RWPE2 (cell line): ENCODE measurements around the gene PTPA.

Experiments
- ATAC-seq: fragments of 200-7000 bp; cut with Tn5 transposase; 3 replicates; pipeline ENCODE4 v1.9.1; 2021; ENCODE audit warnings: low read depth
- DNase-seq: peaks from one replicate; pipeline ENCODE4 v3.0.0-alpha.2; 2020; ENCODE audit warnings: low spot score
- H3K27ac ChIP-seq: fragments of 450-650 bp; 2 replicates; pipeline ENCODE4 v1.5.1; 2017; ENCODE audit warnings: mild to moderate bottlenecking; ENCODE audit not compliant: poor library complexity, severe bottlenecking
- H3K27me3 ChIP-seq: fragments of 250-450 bp; sonication (Bioruptor Pico); 2 replicates; pipeline ENCODE4 v1.5.1; 2021; ENCODE audit warnings: mild to moderate bottlenecking, moderate library complexity; ENCODE audit not compliant: insufficient read depth, poor library complexity, severe bottlenecking
- H3K36me3 ChIP-seq: fragments of 250-450 bp; sonication (Bioruptor Pico); 2 replicates; pipeline ENCODE4 v1.5.1; 2020; ENCODE audit warnings: low read depth, mild to moderate bottlenecking, moderate library complexity
- H3K4me1 ChIP-seq: fragments of 250-450 bp; sonication (Bioruptor Pico); 2 replicates; pipeline ENCODE4 v1.5.1; 2021; ENCODE audit warnings: mild to moderate bottlenecking, moderate library complexity; ENCODE audit not compliant: insufficient read depth, poor library complexity, severe bottlenecking
- H3K4me3 ChIP-seq: fragments of 250-450 bp; sonication (Bioruptor Pico); 2 replicates; pipeline ENCODE4 v1.5.1; 2021; ENCODE audit warnings: mild to moderate bottlenecking, moderate library complexity; ENCODE audit not compliant: severe bottlenecking
- H3K9me3 ChIP-seq: fragments of 250-450 bp; sonication (Bioruptor Pico); 2 replicates; pipeline ENCODE4 v1.5.1; 2021; ENCODE audit warnings: mild to moderate bottlenecking, moderate library complexity; ENCODE audit not compliant: severe bottlenecking
- TF ChIP-seq, protein P1 (sequence below): fragments of 450-650 bp; IDR thresholded peaks from one replicate; pipeline ENCODE4 v1.5.1; 2017; ENCODE audit warnings: mild to moderate bottlenecking, moderate library complexity; ENCODE audit not compliant: poor library complexity, severe bottlenecking

The PTPA gene

GRCh38 chr9:129068990-129069861 is 42.0 kb upstream of the PTPA start:
- Histone ChIP-seq H3K4me1 (no peaks in the 10 kb centered on the region), H3K9me3 (no peaks in the 10 kb centered on the region), H3K27me3 (no peaks in the 10 kb centered on the region), H3K4me3 (no peak overlapping the region), H3K27ac (no peak overlapping the region), H3K36me3 (peaks cover 13% of the 10 kb centered on the region)
- DNase-seq (no peak), ATAC-seq (no peak; the same call in 2 of the 3 replicates)
- TF ChIP-seq, protein P1, sequence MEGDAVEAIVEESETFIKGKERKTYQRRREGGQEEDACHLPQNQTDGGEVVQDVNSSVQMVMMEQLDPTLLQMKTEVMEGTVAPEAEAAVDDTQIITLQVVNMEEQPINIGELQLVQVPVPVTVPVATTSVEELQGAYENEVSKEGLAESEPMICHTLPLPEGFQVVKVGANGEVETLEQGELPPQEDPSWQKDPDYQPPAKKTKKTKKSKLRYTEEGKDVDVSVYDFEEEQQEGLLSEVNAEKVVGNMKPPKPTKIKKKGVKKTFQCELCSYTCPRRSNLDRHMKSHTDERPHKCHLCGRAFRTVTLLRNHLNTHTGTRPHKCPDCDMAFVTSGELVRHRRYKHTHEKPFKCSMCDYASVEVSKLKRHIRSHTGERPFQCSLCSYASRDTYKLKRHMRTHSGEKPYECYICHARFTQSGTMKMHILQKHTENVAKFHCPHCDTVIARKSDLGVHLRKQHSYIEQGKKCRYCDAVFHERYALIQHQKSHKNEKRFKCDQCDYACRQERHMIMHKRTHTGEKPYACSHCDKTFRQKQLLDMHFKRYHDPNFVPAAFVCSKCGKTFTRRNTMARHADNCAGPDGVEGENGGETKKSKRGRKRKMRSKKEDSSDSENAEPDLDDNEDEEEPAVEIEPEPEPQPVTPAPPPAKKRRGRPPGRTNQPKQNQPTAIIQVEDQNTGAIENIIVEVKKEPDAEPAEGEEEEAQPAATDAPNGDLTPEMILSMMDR: no peak

DNA sequence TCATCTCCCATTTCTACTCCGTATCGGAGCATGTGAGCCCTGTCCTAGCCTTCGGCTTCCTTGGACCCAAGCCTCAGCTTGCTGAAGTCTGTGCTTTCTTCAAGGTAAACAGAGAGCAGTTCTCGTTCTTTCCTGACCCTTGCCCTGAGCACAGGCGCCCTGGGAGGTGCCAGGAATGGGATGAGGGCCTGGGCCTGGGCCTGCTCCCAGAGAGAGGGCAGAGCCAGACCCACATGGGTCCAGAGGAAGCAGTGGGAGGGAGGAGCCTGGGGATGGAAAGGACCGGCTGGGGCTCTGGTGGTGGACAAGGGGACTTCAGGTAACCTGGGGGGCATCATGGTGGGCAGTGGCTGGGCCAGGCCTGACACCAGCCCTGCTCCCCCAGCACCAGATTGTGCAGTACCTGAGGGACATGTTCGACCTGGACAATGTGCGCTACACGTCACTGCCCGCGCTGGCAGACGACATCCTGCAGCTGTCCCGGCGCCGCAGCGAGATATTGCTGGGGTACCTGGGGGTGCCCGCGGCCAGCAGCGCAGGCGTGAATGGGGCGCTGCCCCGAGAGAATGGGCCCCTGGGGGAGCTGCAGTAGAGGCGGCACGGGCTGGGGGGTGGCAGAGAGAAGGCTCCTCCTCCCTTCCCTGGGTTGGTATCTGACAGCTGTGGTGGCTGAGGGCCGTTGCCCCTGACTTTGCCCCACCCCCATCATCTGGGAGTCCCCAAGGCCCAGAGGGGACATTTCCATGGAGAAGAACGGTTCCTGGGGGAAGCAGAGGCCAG is 41.2 kb upstream of the PTPA start:
- Histone ChIP-seq H3K4me3 (no peak overlapping the region), H3K9me3 (no peaks in the 10 kb centered on the region), H3K36me3 (peaks cover 9% of the 10 kb centered on the region), H3K27ac (no peak overlapping the region), H3K4me1 (no peaks in the 10 kb centered on the region), H3K27me3 (no peaks in the 10 kb centered on the region)
- DNase-seq (no peak), ATAC-seq (no peak)
- TF ChIP-seq, protein P1: no peak

DNA sequence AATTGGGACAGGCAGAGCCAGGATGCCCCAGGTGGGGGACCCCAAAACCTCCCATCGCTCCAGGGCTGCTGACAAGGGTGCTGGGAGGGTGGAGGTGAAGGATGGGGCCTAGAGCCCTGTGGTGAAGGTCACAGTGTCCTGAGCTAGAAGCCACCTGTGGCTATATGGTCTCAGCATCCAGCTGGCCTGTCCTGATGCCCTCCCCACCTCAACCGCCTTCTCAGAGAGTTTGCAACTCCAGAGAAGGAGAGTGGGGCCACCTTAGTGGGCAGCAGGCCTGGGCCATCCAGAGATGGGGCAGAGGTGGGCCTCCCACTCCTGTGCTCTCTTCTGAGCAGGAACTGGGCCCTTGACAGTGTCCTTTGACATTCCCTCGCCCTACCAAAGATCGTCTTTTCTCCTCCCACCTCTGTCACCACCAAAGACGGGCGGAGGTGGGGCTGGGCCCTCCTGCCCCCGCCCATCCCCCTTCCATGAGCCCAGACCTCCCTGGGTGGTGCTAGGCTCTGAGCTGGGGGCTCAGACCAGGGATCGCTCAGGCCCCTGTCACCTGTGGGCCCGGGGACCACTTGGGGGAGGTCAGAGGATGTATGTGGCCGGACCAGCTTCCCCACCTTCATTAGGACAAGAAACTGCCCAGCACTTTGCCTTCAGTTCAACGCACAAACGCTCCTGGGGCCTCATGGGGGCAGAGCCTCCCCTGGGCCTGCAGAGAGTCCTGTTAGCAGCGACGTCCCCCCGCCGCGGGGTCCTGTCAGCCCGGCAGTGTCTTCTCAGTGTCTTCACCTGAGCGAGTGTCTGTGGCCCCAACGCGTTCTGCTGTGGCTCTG is 40.3 kb upstream of the PTPA start:
- Histone ChIP-seq H3K4me1 (no peaks in the 10 kb centered on the region), H3K4me3 (no peak overlapping the region), H3K27ac (no peak overlapping the region), H3K9me3 (no peaks in the 10 kb centered on the region), H3K36me3 (peaks cover 5% of the 10 kb centered on the region; the same call in 1 of the 2 replicates), H3K27me3 (no peaks in the 10 kb centered on the region)
- no peak for DNase-seq
- TF ChIP-seq, protein P1: no peak
- ATAC-seq: 0 out of 3 replicates have a peak, but pooled peaks have one; percentile 16

- H3K9me3 ChIP-seq: no peaks in the 10 kb centered on the region
- TF ChIP-seq, protein P1: no peak
- H3K27ac ChIP-seq: no peak overlapping the region
- H3K27me3 ChIP-seq: no peaks in the 10 kb centered on the region
- no peaks in the 10 kb centered on the region for H3K4me1 ChIP-seq
- no peak for ATAC-seq
- H3K4me3 ChIP-seq: no peak overlapping the region
- no peak for DNase-seq
- H3K36me3 ChIP-seq: peaks cover 5% of the 10 kb centered on the region; the same call in 1 of the 2 replicates
Observed at GRCh38 chr9:129071526-129072126, 39.6 kb upstream of the PTPA start.
